Gastroesophageal sphincter (tissue), 4 donors: ENCODE measurements around the gene PRKACA. TPM values are rescaled to one million over a fixed set of nuclear protein-coding genes. Genes with fewer than 3 reads are reported as not detected.
"Not testable (repeated sequence)": the region's sequence is repeated elsewhere in the genome, so short reads cannot be mapped to it uniquely, and the experiment has no call there.

Experiments used
- ATAC-seq: fragments of 150-250 bp; one replicate; pipeline ENCODE4 v1.9.1; 2016; ENCODE audit warnings: mild to moderate bottlenecking, moderate library complexity
- H3K27ac ChIP-seq, 4 donors: fragments of 200-600 bp; sonication (generic) in 3 of 4; 1 replicate in 3 of 4; 2 replicates in 1 of 4; pipeline ENCODE4 v1.5.1; 2016 to 2019
- H3K27me3 ChIP-seq: fragments of 200-600 bp; sonication (generic); one replicate; pipeline ENCODE4 v1.5.1; 2019
- H3K36me3 ChIP-seq, 2 donors: fragments of 200-600 bp; sonication (generic); one replicate each; pipeline ENCODE4 v1.5.1; 2019; ENCODE audit warnings: control low read depth in 1 of 2
- H3K4me1 ChIP-seq, 3 donors: fragments of 200-600 bp; sonication (generic); 1 replicate in 2 of 3; 2 replicates in 1 of 3; pipeline ENCODE4 v1.5.1; 2016 to 2019; ENCODE audit warnings: control low read depth in 2 of 3
- H3K4me3 ChIP-seq, 2 donors: fragments of 200-600 bp; sonication (generic); one replicate each; pipeline ENCODE4 v1.5.1; 2019; ENCODE audit warnings: mild to moderate bottlenecking in 1 of 2, moderate library complexity in 1 of 2
- H3K9me3 ChIP-seq, 3 donors: fragments of 200-600 bp; sonication (generic); one replicate each; pipeline ENCODE4 v1.5.1; 2017 to 2019; ENCODE audit warnings: control low read depth in 2 of 3
- CTCF ChIP-seq, 4 experiments: fragments of 200-600 bp in 2 of 4; fragments of 450-650 bp in 2 of 4; sonication (generic) in 1 of 4; IDR thresholded peaks; one replicate each; pipeline ENCODE4 v1.5.1; 2017 to 2019; ENCODE audit warnings: antibody characterized with exemption in 4 of 4, mild to moderate bottlenecking in 2 of 4, moderate library complexity in 2 of 4
- EP300 ChIP-seq: sonication (generic); formaldehyde crosslinking; IDR thresholded peaks from one replicate; pipeline ENCODE4 v1.6.1; 2017; ENCODE audit warnings: antibody characterized with exemption, mild to moderate bottlenecking
- POLR2A ChIP-seq, 2 donors: fragments of 450-650 bp; IDR thresholded peaks; one replicate each; pipeline ENCODE4 v1.6.1; 2017; ENCODE audit warnings: antibody characterized with exemption in 2 of 2, mild to moderate bottlenecking in 2 of 2, moderate library complexity in 1 of 2
- POLR2AphosphoS5 ChIP-seq: sonication (generic); formaldehyde crosslinking; IDR thresholded peaks from one replicate; pipeline ENCODE4 v1.6.1; 2017; ENCODE audit warnings: antibody characterized with exemption
- WGBS, 2 donors: methylation state at CpG; one replicate each; pipeline ENCODE4 v1.1.5; 2018; ENCODE audit warnings: low coverage in 1 of 2; 5-methylcytosine and 5-hydroxymethylcytosine counted together
- total RNA-seq, 4 donors: library from RNA; depleted of rRNA; stranded (reverse); fragments of >200 nt; gene quantifications; one replicate each; pipeline ENCODE4 v1.1.0, GENCODE V29; 2016

PRKACA gene
- total RNA-seq, 4 donors from 2014 or later = 62.3 to 138 (median 76.6) TPM

DNA sequence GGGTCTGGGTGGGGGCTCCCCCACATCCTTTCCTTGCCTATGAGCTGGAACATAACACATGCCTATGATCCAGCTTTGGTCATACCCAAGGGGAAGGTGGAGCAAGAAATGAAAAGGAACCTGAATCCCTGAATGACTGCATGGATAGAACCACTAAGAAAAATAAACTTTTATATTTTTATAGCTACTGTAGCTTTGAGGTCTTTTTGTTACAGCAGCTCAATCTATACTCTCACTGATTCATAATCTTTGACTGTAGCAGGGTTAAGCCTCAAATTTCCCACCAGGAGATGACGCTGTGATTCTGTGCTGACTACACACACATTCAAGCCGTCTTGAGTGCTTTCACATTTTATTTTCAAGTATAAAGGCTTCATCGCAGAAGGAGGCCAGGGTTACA lies 64.5 kb downstream of the PRKACA start:
- Histone ChIP-seq H3K27me3 (peaks cover 10% of the 10 kb centered on the region), H3K4me1 (peaks cover 0 to 13% (median 8%) of the 10 kb centered on the region in 3 donors), H3K27ac (no peak overlapping the region), H3K36me3 (peaks cover 0 to 7% of the 10 kb centered on the region in 2 donors), H3K4me3 (no peak overlapping the region), H3K9me3 (peaks cover 0 to 9% (median 0%) of the 10 kb centered on the region in 3 donors)
- TF ChIP-seq CTCF (IDR thresholded peaks at IDR 0.05) = no peak
- no peak for TF ChIP-seq EP300
- WGBS, 2 donors = 67 to 91% methylated on average over 1 to 3 of the region's 3 CpGs
- ATAC-seq = no peak

DNA sequence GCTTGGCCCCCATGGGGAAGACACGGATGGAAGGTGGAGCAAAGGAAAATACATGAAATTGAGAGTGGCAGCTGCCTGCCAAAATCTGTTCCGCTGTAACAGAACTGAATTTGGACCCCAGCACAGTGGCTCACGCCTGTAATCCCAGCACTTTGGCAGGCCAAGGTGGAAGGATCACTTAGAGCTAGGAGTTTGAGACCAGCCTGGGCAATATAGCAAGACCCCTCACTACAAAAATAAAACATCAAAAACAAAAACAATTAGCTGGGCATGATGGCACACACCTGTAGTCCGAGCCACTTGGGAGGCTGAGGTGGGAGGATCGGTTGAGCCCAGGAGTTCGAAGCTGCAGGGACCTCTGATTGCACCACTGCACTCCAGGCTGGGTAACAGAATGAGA lies 65.1 kb downstream of the PRKACA start:
- no peak for ATAC-seq

GRCh38 chr19:14051980-14052379 lies 65.6 kb downstream of the PRKACA start:
- TF ChIP-seq POLR2A (IDR thresholded peaks at IDR 0.05) (no peak), CTCF (IDR thresholded peaks at IDR 0.05) (no peak), EP300 (no peak)
- no peak for ATAC-seq
- Histone ChIP-seq H3K36me3 (peaks cover 0 to 7% of the 10 kb centered on the region in 2 donors), H3K9me3 (peaks cover 0 to 9% (median 0%) of the 10 kb centered on the region in 3 donors), H3K27ac (no peak overlapping the region), H3K4me1 (peaks cover 0 to 2% (median 1%) of the 10 kb centered on the region in 3 donors), H3K27me3 (peaks cover under 1% of the 10 kb centered on the region), H3K4me3 (no peak overlapping the region)
- no CpG with 5 or more reads among the region's 9 CpGs for WGBS, 2 donors

More for the DNA sequence above, 65.1 kb downstream of the PRKACA start:
- Histone ChIP-seq H3K27ac (no peak overlapping the region), H3K27me3 (peaks cover 4% of the 10 kb centered on the region), H3K9me3 (peaks cover 0 to 9% (median 0%) of the 10 kb centered on the region in 3 donors), H3K4me1 (peaks cover 0 to 7% (median 3%) of the 10 kb centered on the region in 3 donors), H3K4me3 (no peak overlapping the region), H3K36me3 (peaks cover 0 to 7% of the 10 kb centered on the region in 2 donors)
- TF ChIP-seq POLR2A (IDR thresholded peaks at IDR 0.05) (no peak), CTCF (IDR thresholded peaks at IDR 0.05) (no peak), POLR2AphosphoS5 (no peak), EP300 (no peak)
- WGBS, 2 donors = 84 to 88% methylated on average over 3 to 6 of the region's 6 CpGs

- not testable (repeated sequence) for H3K4me3 ChIP-seq, H3K36me3 ChIP-seq, ATAC-seq, H3K27me3 ChIP-seq, H3K9me3 ChIP-seq, H3K4me1 ChIP-seq, H3K27ac ChIP-seq
- 98% methylated on average over 8 of the region's 11 CpGs; no CpG with 5 or more reads in 1 of the 2 donors for WGBS, 2 donors
Measured at GRCh38 chr19:14050961-14051360, 66.6 kb downstream of the PRKACA start.

- TF ChIP-seq POLR2A (IDR thresholded peaks at IDR 0.05) = no peak
- TF ChIP-seq POLR2AphosphoS5 = no peak
- TF ChIP-seq EP300 = no peak
- no peak for TF ChIP-seq CTCF (IDR thresholded peaks at IDR 0.05)
- no peak for ATAC-seq
- H3K4me1 ChIP-seq = no peaks in the 10 kb centered on the region
- H3K9me3 ChIP-seq = peaks cover 0 to 9% (median 0%) of the 10 kb centered on the region in 3 donors
- H3K27me3 ChIP-seq = no peaks in the 10 kb centered on the region
- peaks cover 0 to 7% of the 10 kb centered on the region in 2 donors for H3K36me3 ChIP-seq
- no peak overlapping the region for H3K27ac ChIP-seq
- WGBS, 2 donors = 94% methylated on average over 2 of the region's 4 CpGs; no CpG with 5 or more reads in 1 of the 2 donors
- H3K4me3 ChIP-seq = no peak overlapping the region
Measured at GRCh38 chr19:14050512-14050911, 67.0 kb downstream of the PRKACA start.
